Heart right ventricle (tissue), 16 donors: ENCODE results near the gene UBXN11. TPM values are rescaled to one million over a fixed set of nuclear protein-coding genes. Genes with fewer than 3 reads are reported as not detected.
A peak's percentile ranks its signal among the peaks of the same experiment; 100 is the strongest.

Experiments
- ATAC-seq, 8 donors: fragments of 200-7000 bp; cut with Tn5 transposase; one replicate each; pipeline ENCODE4 v1.9.1; 2020; ENCODE audit warnings: mild to moderate bottlenecking in 8 of 8, moderate library complexity in 8 of 8, moderate number of reproducible peaks in 1 of 8
- DNase-seq, 2 donors: peaks; one replicate each; pipeline ENCODE4 v3.0.0-alpha.2; 2020
- H3K27ac ChIP-seq, 10 donors: fragments of 200-600 bp; sonication (generic) in 2 of 10; one replicate each; pipeline versions ENCODE4 v1.5.0 to v1.8.0; 2020 to 2022; ENCODE audit warnings: mild to moderate bottlenecking in 3 of 10
- H3K27me3 ChIP-seq, 7 donors: fragments of 200-600 bp; one replicate each; pipeline ENCODE4 v1.8.0; 2021 to 2022; ENCODE audit warnings: mild to moderate bottlenecking in 2 of 7
- H3K36me3 ChIP-seq, 9 donors: fragments of 200-600 bp; sonication (generic) in 1 of 9; one replicate each; pipeline versions ENCODE4 v1.5.0 to v1.8.0; 2020 to 2022; ENCODE audit warnings: mild to moderate bottlenecking in 2 of 9
- H3K4me1 ChIP-seq, 9 donors: fragments of 200-600 bp; sonication (generic) in 1 of 9; one replicate each; pipeline versions ENCODE4 v1.5.0 to v1.8.0; 2020 to 2022; ENCODE audit warnings: mild to moderate bottlenecking in 4 of 9
- H3K4me3 ChIP-seq, 10 donors: fragments of 200-600 bp; sonication (generic) in 2 of 10; one replicate each; pipeline versions ENCODE4 v1.5.0 to v1.8.0; 2020 to 2022; ENCODE audit warnings: mild to moderate bottlenecking in 7 of 10, moderate library complexity in 2 of 10
- H3K9me3 ChIP-seq, 11 donors: fragments of 200-600 bp in 10 of 11; sonication (generic) in 2 of 11; one replicate each; pipeline versions ENCODE4 v1.5.0 to v1.8.0; 2013 to 2022; ENCODE audit warnings: mild to moderate bottlenecking in 2 of 11, control low read depth in 1 of 11, moderate library complexity in 1 of 11
- CTCF ChIP-seq, 9 donors: fragments of 200-600 bp; sonication (generic) in 2 of 9; IDR thresholded peaks; one replicate each; pipeline versions ENCODE4 v1.5.0 to v1.8.0; 2021 to 2022; ENCODE audit warnings: antibody characterized with exemption in 9 of 9, mild to moderate bottlenecking in 5 of 9, moderate library complexity in 1 of 9
- WGBS, 2 donors: extraction: QIAGEN DNeasy Blood & Tissue Kit; methylation state at CpG; one replicate each; pipeline ENCODE4 v1.1.7; 2013; ENCODE audit warnings: inconsistent platforms in 1 of 2; 5-methylcytosine and 5-hydroxymethylcytosine counted together
- intact Hi-C, 10 donors: fragments of 100-400 bp; cut with DNase I; formaldehyde crosslinking; loops; one replicate each; pipeline versions ENCODE4 v1.11.1 to v1.14.2; 2022
- polyA plus RNA-seq, 2 donors: library from polyadenylated mRNA; stranded (reverse); fragments of 200-250 nt; gene quantifications; one replicate each; pipeline ENCODE4 v1.2.3, GENCODE V29; 2013
- total RNA-seq, 10 donors: library from RNA; stranded (reverse); fragmentation: NEBNext Ultra II Directional in 3 of 10; extraction: Animal tissue kit (Norgen Biotek cat#: 25700) in 3 of 10; gene quantifications; one replicate each; pipeline versions ENCODE4 v1.2.1 to v1.2.4, GENCODE V29; 2021 to 2023
- donor health status: Arrhythmogenic right ventricular cardiomyopathy.
- donor health status: ischemic (EF 13 %, LVEDD 7.1; RV severe dilation, severe dysfunction).
- donor health status: healthy with polysubstance abuse.
- donor health status: DM: no; HTN: yes; CAD: no.
- donor health status: DM: no; HTN: no; CAD: no.
- donor health status: ischemic (EF 25% LVEDD 6.9; RV normal size, moderate dysfunction).
- donor health status: ischemic (EF 25% LVEDD 5.7; RV mildly dilated, moderate dysfunction).
- donor health status: healthy.
- donor health status: DM: yes; HTN: yes; CAD: no.
- donor health status: Ischemic cardiomyopathy.
- donor health status: ischemic (EF 35%, LVEDD 5.7; RV mildly dilated, moderate dysfunction).
- donor health status: nonischemic (EF 11% LVEDD 7.7; RV severe dilation, severe dysfunction).
- donor health status: DM: yes; HTN: yes; CAD: no.
- donor health status: PGD.
- donor health status: ischemic (EF 29% LVEDD 5.4; RV normal size, mild dysfunction).
- donor health status: nonischemic (EF 23%, LVEDD 6.1; RV moderate dilation, normal function).

UBXN11 gene
- total and polyA plus RNA-seq, 12 donors = 5.4 to 20.2 (median 8.2) TPM

GRCh38 chr1:26302733-26303405 is 3.6 kb downstream of the UBXN11 start:
- H3K27ac ChIP-seq = peak overlapping the region in 7 of 10 donors; percentile 1 to 41 (median 23)
- 56 to 61% methylated on average over 8 of the region's 8 CpGs for WGBS, 2 donors
- intact Hi-C loops = loop anchor here in 1 of 10 donors (2.0 kb wide), 1 partner anchor 16 kb away; no protein-coding TSS in a partner anchor

DNA sequence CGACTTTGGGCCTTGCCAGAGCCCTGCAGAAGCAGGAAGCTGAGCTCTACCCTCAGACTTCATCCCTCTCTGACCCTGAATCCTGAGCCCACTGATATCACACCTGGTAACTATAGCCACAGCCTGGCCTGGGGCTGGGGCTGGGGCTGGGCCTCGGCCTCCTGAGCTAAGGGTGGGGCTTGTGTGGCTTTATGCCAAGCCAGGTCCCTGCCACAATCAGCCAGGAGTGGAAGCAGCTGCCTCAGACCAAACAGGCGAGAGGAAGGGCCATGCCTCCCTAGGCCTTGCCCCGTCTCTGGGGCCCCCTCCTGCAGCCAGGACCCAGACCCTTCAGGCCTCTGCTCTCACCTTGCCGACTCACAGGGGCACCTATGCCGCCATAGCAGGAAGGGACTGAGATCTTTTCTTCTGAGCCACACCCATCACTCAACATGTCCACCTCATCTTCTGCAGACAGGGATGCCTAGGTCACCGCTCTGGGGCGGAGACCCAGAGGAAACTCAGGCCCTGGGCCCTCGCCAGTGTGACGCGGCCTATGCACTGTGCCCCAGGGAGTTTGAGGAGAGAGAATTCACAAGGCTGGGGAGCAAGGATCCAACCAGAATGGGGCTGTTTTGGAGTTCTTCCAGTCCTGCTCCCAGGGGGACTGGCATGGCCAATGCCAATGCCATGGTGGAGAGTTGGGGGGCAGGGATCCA is 5.7 kb downstream of the UBXN11 start:
- WGBS, 2 donors = 89 to 90% methylated on average over 11 of the region's 11 CpGs
- H3K36me3 ChIP-seq = peaks cover 0 to 13% (median 0%) of the 10 kb centered on the region in 9 donors
- no peaks in the 10 kb centered on the region for H3K27me3 ChIP-seq
- H3K9me3 ChIP-seq = no peaks in the 10 kb centered on the region
- TF ChIP-seq CTCF (IDR thresholded peaks at IDR 0.05) = no peak
- no peak overlapping the region for H3K4me3 ChIP-seq
- DNase-seq (no peak), ATAC-seq (no peak)
- intact Hi-C loops = no loop called here
- H3K4me1 ChIP-seq = peaks cover 2 to 48% (median 13%) of the 10 kb centered on the region in 9 donors
- no peak overlapping the region for H3K27ac ChIP-seq

More at GRCh38 chr1:26302733-26303405, 3.6 kb downstream of the UBXN11 start:
- Histone ChIP-seq H3K9me3 (no peaks in the 10 kb centered on the region), H3K36me3 (no peaks in the 10 kb centered on the region), H3K4me1 (peaks cover 6 to 66% (median 24%) of the 10 kb centered on the region in 9 donors), H3K27me3 (no peaks in the 10 kb centered on the region), H3K4me3 (no peak overlapping the region)
- no peak for TF ChIP-seq CTCF (IDR thresholded peaks at IDR 0.05)
- DNase-seq = no peak
- ATAC-seq = peak; percentile 5 to 70 (median 50)

DNA sequence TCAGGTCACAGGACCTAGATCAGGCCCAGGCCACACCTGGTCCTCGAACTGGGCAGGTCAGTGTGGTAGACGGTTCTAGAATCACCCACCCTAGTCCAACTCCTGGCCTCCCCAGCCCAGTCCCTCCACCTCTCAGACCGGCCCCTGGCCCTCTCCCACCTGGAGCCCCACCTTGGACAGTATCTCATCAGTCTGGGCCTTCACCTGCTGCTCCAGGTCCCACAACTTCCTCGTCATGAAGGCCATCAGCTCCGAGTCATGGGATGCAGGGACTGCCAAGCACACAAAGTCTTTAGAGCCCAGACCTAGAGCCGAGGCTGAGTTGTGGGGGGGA is 8.7 kb downstream of the UBXN11 start:
- DNase-seq = no peak

More for the DNA sequence above, 8.7 kb downstream of the UBXN11 start:
- no peak for ATAC-seq
- intact Hi-C loops = no loop called here
- WGBS, 2 donors = 75 to 78% methylated on average over 6 of the region's 6 CpGs
- Histone ChIP-seq H3K4me3 (no peak overlapping the region), H3K9me3 (no peaks in the 10 kb centered on the region), H3K27ac (no peak overlapping the region), H3K36me3 (peaks cover 0 to 16% (median 0%) of the 10 kb centered on the region in 9 donors), H3K27me3 (no peaks in the 10 kb centered on the region), H3K4me1 (peaks cover 0 to 23% (median 3%) of the 10 kb centered on the region in 9 donors)
- no peak for TF ChIP-seq CTCF (IDR thresholded peaks at IDR 0.05)
